Measurements from ENCODE around the gene HEPH.

DNA sequence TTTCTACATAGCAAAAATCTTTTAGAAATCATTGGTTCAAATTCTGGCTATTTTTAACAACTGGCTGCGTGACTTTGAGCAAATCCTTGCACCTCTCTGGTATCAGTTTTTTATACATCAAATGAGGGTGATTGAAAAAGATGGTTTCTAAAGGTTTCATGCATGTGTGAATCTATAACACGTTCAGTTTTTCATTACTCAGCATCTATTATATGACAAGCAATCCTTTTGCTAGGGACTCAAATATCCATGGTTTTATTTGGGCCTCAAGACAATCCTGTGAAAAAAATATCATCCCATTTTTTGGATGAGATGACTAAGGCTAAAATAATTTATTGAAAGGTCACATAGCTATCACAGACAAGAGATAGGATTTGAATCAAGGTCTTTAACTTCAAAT is 884 bp downstream of the HEPH start:
- TF ChIP-seq, protein P1, sequence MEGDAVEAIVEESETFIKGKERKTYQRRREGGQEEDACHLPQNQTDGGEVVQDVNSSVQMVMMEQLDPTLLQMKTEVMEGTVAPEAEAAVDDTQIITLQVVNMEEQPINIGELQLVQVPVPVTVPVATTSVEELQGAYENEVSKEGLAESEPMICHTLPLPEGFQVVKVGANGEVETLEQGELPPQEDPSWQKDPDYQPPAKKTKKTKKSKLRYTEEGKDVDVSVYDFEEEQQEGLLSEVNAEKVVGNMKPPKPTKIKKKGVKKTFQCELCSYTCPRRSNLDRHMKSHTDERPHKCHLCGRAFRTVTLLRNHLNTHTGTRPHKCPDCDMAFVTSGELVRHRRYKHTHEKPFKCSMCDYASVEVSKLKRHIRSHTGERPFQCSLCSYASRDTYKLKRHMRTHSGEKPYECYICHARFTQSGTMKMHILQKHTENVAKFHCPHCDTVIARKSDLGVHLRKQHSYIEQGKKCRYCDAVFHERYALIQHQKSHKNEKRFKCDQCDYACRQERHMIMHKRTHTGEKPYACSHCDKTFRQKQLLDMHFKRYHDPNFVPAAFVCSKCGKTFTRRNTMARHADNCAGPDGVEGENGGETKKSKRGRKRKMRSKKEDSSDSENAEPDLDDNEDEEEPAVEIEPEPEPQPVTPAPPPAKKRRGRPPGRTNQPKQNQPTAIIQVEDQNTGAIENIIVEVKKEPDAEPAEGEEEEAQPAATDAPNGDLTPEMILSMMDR (IDR thresholded peaks at IDR 0.05; ENCODE audit: low read length), result no peak
- TF ChIP-seq EZH2phosphoT487 (IDR thresholded peaks at IDR 0.05; ENCODE audit: low read length), result no peak
